ENCODE data around the gene FUT9. TPM values are rescaled to one million over a fixed set of nuclear protein-coding genes. Genes with fewer than 3 reads are reported as not detected.

Gene FUT9
- total RNA-seq, 1 experiment from 2014 or later = 0.04 TPM

DNA sequence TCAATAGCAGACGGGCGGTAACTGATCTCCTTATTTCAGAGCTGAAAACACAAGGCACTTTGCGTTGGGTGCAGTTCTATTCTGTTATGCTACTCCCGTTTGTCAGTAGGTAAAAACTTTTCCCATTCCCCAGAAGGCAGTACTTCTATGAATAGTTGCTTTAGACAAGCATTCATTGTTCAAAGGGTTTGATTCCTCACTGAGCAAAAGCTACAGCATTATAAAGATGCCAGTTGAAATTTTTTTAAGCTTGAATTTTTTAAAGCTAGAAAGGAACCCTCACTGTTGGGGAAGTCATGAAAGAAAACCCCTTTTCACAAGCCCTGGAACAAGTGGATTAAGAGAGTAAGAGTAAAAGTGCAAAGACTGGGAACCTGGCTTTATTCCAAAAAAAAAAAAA is 42.3 kb downstream of the FUT9 start:
- no TSS peak for BruUV-seq (replicated peaks)
- CTCF ChIA-PET = no interaction called here

DNA sequence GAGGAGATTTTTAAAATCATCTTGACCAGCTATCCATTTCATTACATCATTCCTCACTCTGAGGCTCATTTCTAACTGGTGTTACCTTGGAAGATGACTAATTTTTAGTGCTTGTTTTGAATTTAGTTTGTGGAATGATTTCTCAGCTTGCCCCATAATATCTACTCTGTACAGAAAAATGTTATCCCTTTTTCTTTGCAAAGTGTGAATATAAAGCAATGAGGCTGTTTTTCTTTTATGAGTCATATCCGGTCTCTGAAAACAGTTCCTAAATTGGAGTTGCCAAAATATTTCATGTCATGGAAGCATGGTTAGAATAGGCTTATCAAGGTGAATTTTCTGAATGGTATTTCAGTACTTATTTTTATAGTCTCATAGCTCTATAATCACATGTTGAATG is 43.8 kb downstream of the FUT9 start:
- TF ChIP-seq EZH2 (IDR thresholded peaks at IDR 0.05; ENCODE audit: low read length, unreplicated experiment) (no peak), EZH2phosphoT487 (IDR thresholded peaks at IDR 0.05; ENCODE audit: borderline replicate concordance, low read length) (no peak)
- TF ChIP-seq, protein P1, sequence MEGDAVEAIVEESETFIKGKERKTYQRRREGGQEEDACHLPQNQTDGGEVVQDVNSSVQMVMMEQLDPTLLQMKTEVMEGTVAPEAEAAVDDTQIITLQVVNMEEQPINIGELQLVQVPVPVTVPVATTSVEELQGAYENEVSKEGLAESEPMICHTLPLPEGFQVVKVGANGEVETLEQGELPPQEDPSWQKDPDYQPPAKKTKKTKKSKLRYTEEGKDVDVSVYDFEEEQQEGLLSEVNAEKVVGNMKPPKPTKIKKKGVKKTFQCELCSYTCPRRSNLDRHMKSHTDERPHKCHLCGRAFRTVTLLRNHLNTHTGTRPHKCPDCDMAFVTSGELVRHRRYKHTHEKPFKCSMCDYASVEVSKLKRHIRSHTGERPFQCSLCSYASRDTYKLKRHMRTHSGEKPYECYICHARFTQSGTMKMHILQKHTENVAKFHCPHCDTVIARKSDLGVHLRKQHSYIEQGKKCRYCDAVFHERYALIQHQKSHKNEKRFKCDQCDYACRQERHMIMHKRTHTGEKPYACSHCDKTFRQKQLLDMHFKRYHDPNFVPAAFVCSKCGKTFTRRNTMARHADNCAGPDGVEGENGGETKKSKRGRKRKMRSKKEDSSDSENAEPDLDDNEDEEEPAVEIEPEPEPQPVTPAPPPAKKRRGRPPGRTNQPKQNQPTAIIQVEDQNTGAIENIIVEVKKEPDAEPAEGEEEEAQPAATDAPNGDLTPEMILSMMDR (conservative IDR thresholded peaks at IDR 0.05; ENCODE audit: low read depth, low read length) = no peak
- no peak overlapping the region for H2AFZ ChIP-seq (ENCODE audit: low read length)
- ChIA-PET POLR2A (ENCODE audit: unreplicated experiment) (no interaction called here), CTCF (no interaction called here)
- H3K79me2 ChIP-seq (ENCODE audit: low read length) = no peaks in the 10 kb centered on the region
- H3K36me3 ChIP-seq (ENCODE audit: low read depth, low read length) = no peaks in the 10 kb centered on the region
- H3F3A ChIP-seq (ENCODE audit: low read length, unreplicated experiment) = no peaks in the 10 kb centered on the region
- H4K20me1 ChIP-seq (ENCODE audit: low read length) = no peaks in the 10 kb centered on the region
- ATAC-seq (no peak), DNase-seq (no peak)
- no TSS peak for BruUV-seq (replicated peaks)
- no peak overlapping the region for H3K4me3 ChIP-seq (ENCODE audit: low read length)
- no peaks in the 10 kb centered on the region for H3K9me3 ChIP-seq (ENCODE audit: low read length)
- H3K27me3 ChIP-seq (ENCODE audit: low read length) = no peaks in the 10 kb centered on the region
- no peaks in the 10 kb centered on the region for H3K9me2 ChIP-seq (replicated peaks; ENCODE audit: low read length)
- intact Hi-C loops (cut with micrococcal nuclease) = no loop called here
- no peak overlapping the region for H3K9ac ChIP-seq (ENCODE audit: low read length)
- H3K4me1 ChIP-seq (ENCODE audit: insufficient read depth, low read length) = no peaks in the 10 kb centered on the region
- H3K4me2 ChIP-seq (ENCODE audit: low read length) = no peak overlapping the region
- no peak overlapping the region for H3K27ac ChIP-seq (ENCODE audit: low read length)

More for the DNA sequence above, 42.3 kb downstream of the FUT9 start:
- DNase-seq (no peak), ATAC-seq (no peak)
- TF ChIP-seq EZH2 (IDR thresholded peaks at IDR 0.05; ENCODE audit: low read length, unreplicated experiment) = no peak
- TF ChIP-seq, protein P1 (conservative IDR thresholded peaks at IDR 0.05; ENCODE audit: low read depth, low read length) = no peak
- no peak for TF ChIP-seq EZH2phosphoT487 (IDR thresholded peaks at IDR 0.05; ENCODE audit: borderline replicate concordance, low read length)
- Histone ChIP-seq H3K4me2 (ENCODE audit: low read length) (no peak overlapping the region), H3K4me1 (ENCODE audit: insufficient read depth, low read length) (no peaks in the 10 kb centered on the region), H3K27me3 (ENCODE audit: low read length) (no peaks in the 10 kb centered on the region), H3K36me3 (ENCODE audit: low read depth, low read length) (no peaks in the 10 kb centered on the region), H3K4me3 (ENCODE audit: low read length) (no peak overlapping the region), H2AFZ (ENCODE audit: low read length) (no peak overlapping the region), H4K20me1 (ENCODE audit: low read length) (no peaks in the 10 kb centered on the region), H3K9me2 (replicated peaks; ENCODE audit: low read length) (no peaks in the 10 kb centered on the region), H3F3A (ENCODE audit: low read length, unreplicated experiment) (no peaks in the 10 kb centered on the region), H3K9me3 (ENCODE audit: low read length) (no peaks in the 10 kb centered on the region), H3K79me2 (ENCODE audit: low read length) (no peaks in the 10 kb centered on the region), H3K27ac (ENCODE audit: low read length) (no peak overlapping the region), H3K9ac (ENCODE audit: low read length) (no peak overlapping the region)
- intact Hi-C loops (cut with micrococcal nuclease) = no loop called here
- POLR2A ChIA-PET (ENCODE audit: unreplicated experiment) = no interaction called here

DNA sequence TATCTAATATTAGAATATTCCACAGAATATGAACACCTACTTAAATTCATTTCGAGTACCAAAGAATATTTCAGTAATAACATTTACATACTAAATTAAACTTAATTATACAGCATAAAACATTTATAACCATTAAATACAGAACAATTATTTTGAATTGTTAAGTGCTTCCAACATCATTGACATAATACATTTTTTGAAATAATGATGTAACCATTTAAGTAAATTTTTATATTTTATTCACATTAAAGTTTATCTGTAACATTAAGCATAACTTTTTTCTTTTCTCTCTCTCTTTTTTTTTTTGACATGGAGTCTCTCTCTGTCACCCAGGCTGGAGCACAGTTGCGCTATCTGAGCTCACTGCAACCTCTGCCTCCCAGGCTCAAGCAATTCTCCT is 44.5 kb downstream of the FUT9 start:
- Histone ChIP-seq H3K27ac (ENCODE audit: low read length) (no peak overlapping the region), H3K9ac (ENCODE audit: low read length) (no peak overlapping the region), H3K4me1 (ENCODE audit: insufficient read depth, low read length) (no peaks in the 10 kb centered on the region), H4K20me1 (ENCODE audit: low read length) (no peaks in the 10 kb centered on the region), H3F3A (ENCODE audit: low read length, unreplicated experiment) (no peaks in the 10 kb centered on the region), H2AFZ (ENCODE audit: low read length) (no peak overlapping the region), H3K9me3 (ENCODE audit: low read length) (no peaks in the 10 kb centered on the region), H3K4me3 (ENCODE audit: low read length) (no peak overlapping the region), H3K79me2 (ENCODE audit: low read length) (no peaks in the 10 kb centered on the region), H3K27me3 (ENCODE audit: low read length) (no peaks in the 10 kb centered on the region), H3K4me2 (ENCODE audit: low read length) (no peak overlapping the region), H3K9me2 (replicated peaks; ENCODE audit: low read length) (no peaks in the 10 kb centered on the region), H3K36me3 (ENCODE audit: low read depth, low read length) (no peaks in the 10 kb centered on the region)
- TF ChIP-seq, protein P1 (conservative IDR thresholded peaks at IDR 0.05; ENCODE audit: low read depth, low read length) = no peak
- no peak for TF ChIP-seq EZH2phosphoT487 (IDR thresholded peaks at IDR 0.05; ENCODE audit: borderline replicate concordance, low read length)
- TF ChIP-seq EZH2 (IDR thresholded peaks at IDR 0.05; ENCODE audit: low read length, unreplicated experiment) = no peak
- intact Hi-C loops (cut with micrococcal nuclease) = no loop called here
- DNase-seq (no peak), ATAC-seq (no peak)
- CTCF ChIA-PET = no interaction called here
- POLR2A ChIA-PET (ENCODE audit: unreplicated experiment) = no interaction called here
- no TSS peak for BruUV-seq (replicated peaks)

All from PC-3 (cell line).